Measurements from ENCODE around the gene HCLS1. TPM values are rescaled to one million over a fixed set of nuclear protein-coding genes. Genes with fewer than 3 reads are reported as not detected.

The HCLS1 gene
- total RNA-seq, 1 donor from 2014 or later, result not detected

DNA sequence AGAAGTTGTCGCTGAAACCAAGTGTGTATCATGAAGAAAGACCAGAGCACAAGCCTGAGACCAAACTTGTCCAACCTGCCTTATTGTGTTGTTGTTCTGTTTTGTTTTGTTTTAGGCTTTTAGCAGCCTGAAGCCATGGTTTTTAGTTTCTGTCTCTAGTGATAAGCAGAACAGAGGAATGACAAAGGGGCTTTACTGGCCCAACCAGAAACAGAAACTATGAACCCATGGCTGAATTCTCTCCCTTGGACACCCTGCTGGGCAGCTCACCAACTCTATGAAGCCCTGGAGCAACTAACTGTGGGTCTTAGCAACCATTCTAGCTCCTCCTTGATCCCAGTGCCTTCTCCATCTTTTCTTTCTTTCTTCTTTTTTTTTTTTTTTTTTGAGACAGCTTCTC lies 30.3 kb downstream of the HCLS1 start:
- TF ChIP-seq, protein P1, sequence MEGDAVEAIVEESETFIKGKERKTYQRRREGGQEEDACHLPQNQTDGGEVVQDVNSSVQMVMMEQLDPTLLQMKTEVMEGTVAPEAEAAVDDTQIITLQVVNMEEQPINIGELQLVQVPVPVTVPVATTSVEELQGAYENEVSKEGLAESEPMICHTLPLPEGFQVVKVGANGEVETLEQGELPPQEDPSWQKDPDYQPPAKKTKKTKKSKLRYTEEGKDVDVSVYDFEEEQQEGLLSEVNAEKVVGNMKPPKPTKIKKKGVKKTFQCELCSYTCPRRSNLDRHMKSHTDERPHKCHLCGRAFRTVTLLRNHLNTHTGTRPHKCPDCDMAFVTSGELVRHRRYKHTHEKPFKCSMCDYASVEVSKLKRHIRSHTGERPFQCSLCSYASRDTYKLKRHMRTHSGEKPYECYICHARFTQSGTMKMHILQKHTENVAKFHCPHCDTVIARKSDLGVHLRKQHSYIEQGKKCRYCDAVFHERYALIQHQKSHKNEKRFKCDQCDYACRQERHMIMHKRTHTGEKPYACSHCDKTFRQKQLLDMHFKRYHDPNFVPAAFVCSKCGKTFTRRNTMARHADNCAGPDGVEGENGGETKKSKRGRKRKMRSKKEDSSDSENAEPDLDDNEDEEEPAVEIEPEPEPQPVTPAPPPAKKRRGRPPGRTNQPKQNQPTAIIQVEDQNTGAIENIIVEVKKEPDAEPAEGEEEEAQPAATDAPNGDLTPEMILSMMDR (IDR thresholded peaks at IDR 0.05), result no peak
- no peaks in the 10 kb centered on the region for H3K9me3 Mint-ChIP-seq (ENCODE audit: unreplicated experiment)
- H3K27me3 Mint-ChIP-seq (ENCODE audit: unreplicated experiment), result peaks cover 4% of the 10 kb centered on the region
- peak; percentile 32 for DNase-seq (ENCODE audit: extremely low spot score, unreplicated experiment)
- H3K36me3 Mint-ChIP-seq (ENCODE audit: unreplicated experiment), result no peaks in the 10 kb centered on the region
- no peak overlapping the region for H3K27ac Mint-ChIP-seq (ENCODE audit: unreplicated experiment)
- no peaks in the 10 kb centered on the region for H3K4me1 Mint-ChIP-seq (ENCODE audit: unreplicated experiment)
- H3K4me3 Mint-ChIP-seq (ENCODE audit: unreplicated experiment), result no peak overlapping the region

DNA sequence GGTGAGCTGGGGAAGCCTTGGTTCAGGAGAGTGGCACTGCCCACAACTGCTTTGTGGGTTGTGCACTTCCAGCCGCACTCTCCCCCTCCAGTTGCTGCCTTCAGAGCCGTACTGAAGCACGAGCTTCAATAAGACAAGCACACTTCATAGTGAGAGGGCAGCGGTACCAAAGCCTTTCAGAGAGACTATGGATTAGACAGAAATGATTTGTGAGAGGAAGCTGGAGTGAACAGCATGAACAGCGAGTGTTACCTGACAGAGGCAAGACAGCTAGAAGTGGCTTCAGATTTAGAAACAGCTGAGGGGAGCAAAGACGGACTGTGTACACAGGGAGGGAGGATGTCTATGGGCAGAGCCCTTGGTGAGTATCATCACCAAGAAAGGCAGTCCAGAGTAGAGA lies 31.1 kb downstream of the HCLS1 start:
- Mint-ChIP-seq H3K27ac (ENCODE audit: unreplicated experiment) (no peak overlapping the region), H3K36me3 (ENCODE audit: unreplicated experiment) (no peaks in the 10 kb centered on the region)
- peak; percentile 32 for DNase-seq (ENCODE audit: extremely low spot score, unreplicated experiment)

DNA sequence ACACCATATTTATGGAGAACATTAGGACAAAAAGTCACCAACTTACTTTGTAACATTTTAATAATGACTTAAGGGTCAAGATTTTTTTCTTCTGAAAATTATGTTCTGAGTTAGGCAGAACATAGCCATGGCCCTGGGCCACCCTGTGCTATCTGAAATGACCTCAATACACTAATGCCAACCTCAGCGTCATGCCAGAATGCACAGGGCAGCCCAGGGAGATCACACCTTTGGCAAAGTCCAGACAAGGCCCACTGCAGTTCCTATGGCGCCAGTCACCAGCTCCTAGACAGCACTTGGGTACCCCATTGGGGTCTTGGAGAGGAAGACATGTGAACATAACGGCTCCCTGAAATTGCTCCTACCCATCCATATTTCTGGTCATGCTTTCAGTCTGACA lies 33.1 kb downstream of the HCLS1 start:
- TF ChIP-seq, protein P1 (IDR thresholded peaks at IDR 0.05), result no peak
- Mint-ChIP-seq H3K27ac (ENCODE audit: unreplicated experiment) (no peak overlapping the region), H3K36me3 (ENCODE audit: unreplicated experiment) (no peaks in the 10 kb centered on the region), H3K4me1 (ENCODE audit: unreplicated experiment) (no peaks in the 10 kb centered on the region), H3K4me3 (ENCODE audit: unreplicated experiment) (no peak overlapping the region), H3K9me3 (ENCODE audit: unreplicated experiment) (no peaks in the 10 kb centered on the region), H3K27me3 (ENCODE audit: unreplicated experiment) (peaks cover 4% of the 10 kb centered on the region)
- peak; percentile 63 for DNase-seq (ENCODE audit: extremely low spot score, unreplicated experiment)

More for the DNA sequence above, 31.1 kb downstream of the HCLS1 start:
- H3K4me3 Mint-ChIP-seq (ENCODE audit: unreplicated experiment), result no peak overlapping the region
- TF ChIP-seq, protein P1 (IDR thresholded peaks at IDR 0.05), result no peak
- peaks cover 4% of the 10 kb centered on the region for H3K27me3 Mint-ChIP-seq (ENCODE audit: unreplicated experiment)
- no peaks in the 10 kb centered on the region for H3K4me1 Mint-ChIP-seq (ENCODE audit: unreplicated experiment)
- no peaks in the 10 kb centered on the region for H3K9me3 Mint-ChIP-seq (ENCODE audit: unreplicated experiment)

GRCh38 chr3:121627211-121627610 lies 33.5 kb downstream of the HCLS1 start:
- H3K36me3 Mint-ChIP-seq (ENCODE audit: unreplicated experiment), result no peaks in the 10 kb centered on the region
- TF ChIP-seq, protein P1 (IDR thresholded peaks at IDR 0.05), result no peak
- H3K27me3 Mint-ChIP-seq (ENCODE audit: unreplicated experiment), result peaks cover 4% of the 10 kb centered on the region
- H3K4me1 Mint-ChIP-seq (ENCODE audit: unreplicated experiment), result no peaks in the 10 kb centered on the region
- no peak overlapping the region for H3K27ac Mint-ChIP-seq (ENCODE audit: unreplicated experiment)
- H3K4me3 Mint-ChIP-seq (ENCODE audit: unreplicated experiment), result no peak overlapping the region
- peak; percentile 38 for DNase-seq (ENCODE audit: extremely low spot score, unreplicated experiment)
- peaks cover under 1% of the 10 kb centered on the region for H3K9me3 Mint-ChIP-seq (ENCODE audit: unreplicated experiment)

DNA sequence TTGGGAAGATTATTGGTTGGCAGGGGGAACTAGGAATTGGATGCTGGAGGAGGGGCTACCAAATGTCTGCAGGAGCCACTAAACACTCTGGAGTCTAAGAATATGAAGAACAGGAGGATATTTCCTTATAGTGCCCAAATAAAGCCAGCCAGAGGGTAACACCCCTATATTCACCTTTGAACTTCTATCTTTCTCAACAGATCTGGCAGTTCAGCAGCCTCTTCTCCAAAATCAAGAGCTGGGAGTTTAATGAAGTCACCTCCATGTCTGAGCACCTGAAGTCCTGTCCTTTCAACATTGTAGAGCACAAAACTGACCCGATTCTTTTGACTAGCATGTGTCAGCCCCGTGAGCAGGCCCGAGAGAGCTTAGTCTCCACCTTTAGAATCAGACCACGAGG lies 34.2 kb downstream of the HCLS1 start:
- Mint-ChIP-seq H3K27ac (ENCODE audit: unreplicated experiment) (no peak overlapping the region), H3K27me3 (ENCODE audit: unreplicated experiment) (peaks cover 9% of the 10 kb centered on the region), H3K9me3 (ENCODE audit: unreplicated experiment) (peaks cover 6% of the 10 kb centered on the region), H3K36me3 (ENCODE audit: unreplicated experiment) (no peaks in the 10 kb centered on the region), H3K4me3 (ENCODE audit: unreplicated experiment) (no peak overlapping the region), H3K4me1 (ENCODE audit: unreplicated experiment) (no peaks in the 10 kb centered on the region)
- TF ChIP-seq, protein P1 (IDR thresholded peaks at IDR 0.05), result no peak
- peak; percentile 2 for DNase-seq (ENCODE audit: extremely low spot score, unreplicated experiment)

Measured in osteocyte (in vitro differentiated cells).